CMK (cell line): ENCODE data around the gene SH2D7.

Experiments
- DNase-seq: peaks from one replicate; pipeline ENCODE4 v3.0.0-alpha.2; 2010; ENCODE audit warnings: low read depth

The SH2D7 gene

DNA sequence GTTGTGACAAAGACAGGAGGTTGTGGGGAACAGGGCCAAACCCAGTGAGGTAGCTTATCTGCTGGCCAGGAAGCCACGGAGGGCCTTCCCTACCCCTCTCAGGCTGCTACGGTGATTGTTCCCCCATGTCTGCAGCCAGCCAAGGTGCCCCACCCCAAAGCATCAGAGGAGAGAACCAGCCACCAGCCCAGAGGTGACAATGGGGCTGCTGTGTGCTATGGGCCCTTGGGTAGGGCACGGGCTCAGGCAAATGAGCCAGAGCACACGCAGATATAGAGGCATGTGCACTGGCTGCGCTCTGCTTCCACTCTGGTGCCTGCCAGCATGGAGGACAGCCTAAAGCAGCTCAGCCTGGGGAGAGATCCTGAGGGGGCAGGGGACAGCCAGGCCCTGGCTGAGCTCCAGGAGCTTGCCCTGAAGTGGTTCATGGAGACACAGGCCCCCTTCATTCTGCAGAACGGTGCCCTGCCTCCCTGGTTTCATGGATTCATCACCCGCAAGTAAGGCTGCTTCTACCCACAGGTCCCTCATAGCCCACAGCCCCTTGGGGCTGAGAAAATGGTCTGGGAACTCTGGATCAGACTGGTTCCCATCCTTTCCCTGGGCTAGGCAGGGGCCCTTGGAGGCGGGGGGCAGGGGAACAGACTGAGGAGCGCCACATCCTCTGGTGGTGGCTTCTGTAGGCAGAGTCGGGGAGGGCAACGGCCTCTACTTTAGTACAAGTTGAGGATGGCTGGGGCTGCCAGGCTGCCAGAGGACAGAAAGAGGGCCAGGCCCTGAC, at the start of gene SH2D7:
SH2D7 (plus strand) TSS at position 301 of the 781 bp plus-strand sequence; CDS start at position 325, 24 bp downstream.
- no peak for DNase-seq

DNA sequence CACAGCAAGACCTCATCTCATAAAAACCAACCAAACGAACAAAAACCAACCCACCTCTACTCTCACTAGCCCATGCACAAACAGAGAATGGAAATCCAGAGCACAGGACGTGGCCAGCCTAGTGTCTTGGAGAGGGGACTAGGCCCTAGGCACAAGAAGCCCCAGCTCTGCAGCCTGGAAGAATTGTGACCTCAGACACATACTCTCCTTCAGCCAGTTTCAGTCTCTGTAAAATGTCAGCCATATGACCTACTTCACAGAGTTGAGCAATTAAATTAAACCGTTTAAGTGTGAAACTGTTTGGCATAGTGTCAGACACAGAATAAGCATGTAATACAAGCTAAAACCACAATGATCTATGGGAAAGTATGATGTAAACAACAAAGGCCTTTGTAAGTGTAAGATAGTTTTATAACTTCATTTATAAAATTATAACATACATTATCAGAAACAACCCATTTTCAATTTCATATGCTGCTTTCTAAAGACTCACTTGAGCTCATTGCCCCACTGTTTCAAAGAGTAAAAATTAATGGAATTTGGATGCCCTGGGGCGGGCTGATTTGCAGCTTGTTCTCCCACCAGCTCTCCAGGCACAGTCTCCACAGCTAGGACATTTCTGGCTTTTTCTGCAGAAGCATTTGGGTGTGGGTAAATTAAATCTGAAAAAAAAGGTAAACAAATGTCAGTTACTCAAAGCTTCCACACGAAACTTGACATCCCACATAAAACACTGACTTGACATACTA, 47.8 kb upstream of the SH2D7 start:
- no peak for DNase-seq

DNA sequence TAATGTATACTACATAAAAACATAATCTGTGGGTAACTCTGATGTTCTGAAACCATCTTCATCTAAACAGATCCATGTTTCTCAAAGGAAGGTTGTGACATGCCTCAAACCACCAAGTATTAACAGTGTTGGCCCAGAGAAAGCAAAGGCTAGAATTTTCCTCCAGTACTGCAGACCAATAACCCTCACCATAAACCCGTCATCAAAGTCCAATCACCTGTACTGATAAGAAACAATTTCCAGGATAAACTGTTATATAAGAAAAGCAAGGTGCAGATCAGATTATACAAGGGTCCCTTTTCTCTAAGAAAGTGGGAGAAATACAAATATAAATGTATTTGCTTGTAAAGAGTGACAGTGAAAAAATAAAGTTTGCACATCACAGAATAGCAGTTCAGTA, 47.2 kb upstream of the SH2D7 start:
- no peak for DNase-seq

DNA sequence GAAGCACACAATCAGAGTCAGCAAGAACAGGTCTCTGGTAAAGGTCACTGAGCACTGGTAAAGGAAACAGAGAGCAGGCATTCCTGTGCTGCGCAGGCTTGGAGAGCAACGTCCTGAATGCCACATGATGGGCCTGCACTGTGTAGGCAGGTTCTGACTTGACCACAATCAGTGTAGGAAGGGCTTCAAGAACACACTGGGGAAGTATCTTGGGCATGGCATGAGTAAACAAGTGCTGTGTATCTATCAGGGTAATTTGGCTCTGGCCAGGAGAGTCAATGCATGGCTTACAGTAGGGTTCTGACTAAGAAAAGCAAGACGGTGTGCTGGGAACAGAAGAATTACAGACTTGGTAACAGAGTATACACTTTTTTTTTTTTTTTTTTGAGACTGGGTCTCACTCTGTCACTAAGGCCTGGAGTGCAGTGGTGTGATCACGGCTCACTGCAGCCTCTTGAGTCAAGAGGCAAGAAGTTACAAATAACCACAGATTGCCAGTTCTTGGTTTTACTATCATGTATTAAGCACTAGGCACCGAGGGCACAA, 45.5 kb upstream of the SH2D7 start:
- no peak for DNase-seq

DNA sequence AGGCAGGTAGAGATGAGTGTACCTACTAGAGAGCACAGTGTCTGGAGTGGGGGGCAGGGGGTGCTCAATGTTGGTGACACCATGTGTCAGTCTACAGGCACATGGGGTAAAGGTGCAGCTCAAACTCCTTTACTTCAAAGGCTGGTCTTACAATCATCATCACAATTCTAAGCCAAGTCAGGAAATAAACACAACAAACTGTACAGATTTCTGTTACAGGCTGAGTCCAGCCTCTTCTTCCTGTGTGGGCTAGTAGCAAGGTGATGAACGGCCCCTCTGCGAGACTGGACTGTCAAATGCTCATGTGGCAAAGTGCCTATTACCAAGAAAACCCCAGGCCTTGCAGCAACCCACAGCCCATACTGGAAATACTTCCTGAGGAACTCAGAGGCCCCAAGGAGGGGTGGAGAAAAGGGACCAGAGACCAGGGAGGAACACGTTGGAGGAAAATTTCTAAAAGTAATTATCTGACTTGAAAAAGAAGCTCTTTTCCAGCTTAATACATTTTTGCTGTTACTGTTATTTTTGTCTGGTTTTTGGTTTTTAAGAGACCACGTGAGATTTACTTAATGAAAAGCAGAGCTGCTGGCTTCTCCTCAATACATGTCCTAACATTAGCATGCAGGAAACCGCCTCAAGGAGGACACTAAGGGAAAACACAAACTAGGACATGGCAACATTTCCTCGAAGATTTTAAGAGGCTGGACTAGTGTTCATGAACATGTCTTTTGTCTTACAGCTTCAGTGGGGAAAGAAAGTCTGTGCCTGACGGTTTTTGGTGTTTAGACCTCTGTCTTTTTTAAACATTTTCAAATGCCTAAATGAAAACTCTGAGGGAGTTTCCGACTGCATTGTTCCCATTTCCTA, 44.4 kb upstream of the SH2D7 start:
- no peak for DNase-seq

DNA sequence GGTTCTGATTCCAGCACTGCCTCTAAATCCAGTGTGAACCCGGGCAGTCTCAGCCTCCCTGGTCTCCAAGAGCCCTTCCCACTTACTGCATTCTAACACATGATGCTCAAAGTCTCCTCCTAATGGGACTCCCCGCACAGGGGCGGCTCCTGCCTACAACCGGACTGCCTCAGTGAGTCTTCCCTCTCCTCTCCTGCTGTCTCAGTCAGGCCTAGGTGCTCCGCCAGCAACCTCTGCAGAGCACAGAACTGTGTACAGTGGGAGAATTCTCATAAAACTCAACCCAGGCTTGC, 43.8 kb upstream of the SH2D7 start:
- DNase-seq: no peak

DNA sequence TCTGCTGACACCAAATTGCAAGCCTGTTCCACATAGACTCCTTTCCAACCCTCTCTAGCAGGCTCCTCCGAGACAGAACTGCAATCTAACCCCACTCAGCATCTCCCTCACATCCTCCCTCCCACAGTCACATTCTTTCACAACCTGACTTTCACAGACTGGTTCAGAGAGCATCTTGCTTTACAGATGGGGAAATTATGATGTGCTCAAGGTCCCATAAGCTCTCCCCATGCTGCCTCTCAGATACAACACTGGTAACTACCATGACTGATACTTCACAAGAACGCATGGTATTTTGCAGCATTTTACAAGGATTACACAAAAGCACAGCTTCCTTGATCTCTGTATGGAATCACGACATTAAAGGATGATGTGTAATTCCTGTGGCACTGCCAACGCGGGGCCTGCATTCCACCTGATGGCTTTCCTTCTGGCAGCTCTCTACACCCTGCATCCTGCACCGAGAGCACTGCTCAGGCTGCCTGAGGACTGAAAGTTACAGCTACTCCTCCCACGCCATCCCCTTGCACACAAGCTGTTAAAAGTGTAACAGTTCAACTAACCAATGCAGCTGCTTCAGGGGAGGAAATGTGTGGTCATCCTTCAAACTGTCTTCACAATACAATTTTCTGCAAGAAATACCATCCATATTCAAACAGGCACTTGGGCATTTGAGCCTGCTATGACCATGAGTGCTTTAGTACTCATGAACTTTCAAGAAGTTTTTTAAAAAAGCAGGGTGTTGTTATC, 42.5 kb upstream of the SH2D7 start:
- DNase-seq: no peak

DNA sequence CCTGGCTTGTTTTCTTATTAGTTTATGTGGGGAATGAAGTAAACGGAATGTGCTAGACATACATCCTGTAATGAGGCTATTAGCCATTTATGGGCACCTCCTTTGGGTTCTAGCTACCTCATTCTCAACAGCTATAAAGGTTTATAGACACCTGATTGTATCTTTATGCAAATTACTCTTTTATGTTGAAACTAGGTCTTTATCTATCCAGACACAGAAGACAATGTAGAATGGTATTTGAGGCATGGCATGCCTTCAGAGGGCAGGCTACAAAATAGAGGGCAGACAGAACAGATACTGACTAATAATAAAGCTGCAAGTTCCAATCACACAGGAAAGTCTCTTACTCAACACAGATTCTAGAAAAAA, 41.9 kb upstream of the SH2D7 start:
- DNase-seq: no peak

DNA sequence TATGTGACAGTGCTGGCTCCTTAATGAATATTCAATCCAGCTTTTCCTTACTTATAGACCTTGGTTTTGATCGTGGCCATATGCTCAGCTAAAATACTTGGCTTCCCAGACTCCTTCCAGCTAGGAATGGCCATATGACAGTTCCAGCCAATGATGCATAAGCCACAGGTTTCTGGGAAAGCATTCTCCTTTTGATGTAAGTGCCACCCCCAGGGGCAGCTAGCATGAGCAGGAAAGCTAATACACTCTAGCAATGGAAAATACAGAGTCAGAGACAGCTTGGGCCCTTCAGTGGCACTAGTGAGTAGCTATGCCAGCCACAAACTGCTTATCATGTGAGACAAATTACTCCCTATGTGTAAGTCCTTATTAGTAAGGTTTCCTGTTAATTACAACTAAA, 41.5 kb upstream of the SH2D7 start:
- DNase-seq: no peak

DNA sequence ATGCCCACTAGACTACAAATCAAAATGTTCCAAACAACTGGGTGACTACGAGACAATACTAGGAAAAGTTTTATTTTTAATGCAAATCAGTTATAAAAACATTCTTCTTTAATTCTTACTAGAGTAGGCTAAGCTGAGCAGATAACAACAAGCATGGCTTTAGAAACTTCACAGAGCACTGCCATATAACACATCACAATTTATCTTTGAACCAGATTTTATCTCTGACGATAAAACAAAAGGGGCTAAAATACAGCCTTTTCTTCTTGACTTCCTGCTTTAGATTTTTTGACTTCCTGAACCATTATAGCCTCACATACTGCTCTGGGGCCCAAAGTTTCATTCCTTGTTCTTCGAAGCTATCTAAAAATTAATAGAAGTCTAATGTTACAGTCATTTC, 40.8 kb upstream of the SH2D7 start:
- DNase-seq: no peak

DNA sequence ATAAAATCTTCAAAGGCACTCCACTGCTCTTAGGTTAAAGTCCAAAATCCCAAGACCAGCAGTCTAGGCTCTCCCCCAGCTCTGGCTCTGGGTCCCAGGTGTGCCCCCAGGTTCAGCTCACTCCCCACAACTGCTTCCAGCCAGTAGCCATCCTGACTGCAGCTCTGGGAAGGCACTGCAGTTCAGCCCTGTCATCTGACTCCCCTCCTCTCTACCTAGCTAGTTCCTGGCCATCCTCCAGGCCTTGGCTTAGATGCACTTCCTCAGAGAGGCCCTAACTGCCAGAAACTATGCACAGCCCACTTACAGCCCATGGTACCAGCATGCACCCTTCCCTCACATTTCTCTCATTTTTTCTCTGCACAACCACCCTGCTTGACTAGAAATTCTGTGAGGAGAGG, 40.4 kb upstream of the SH2D7 start:
- DNase-seq: no peak

DNA sequence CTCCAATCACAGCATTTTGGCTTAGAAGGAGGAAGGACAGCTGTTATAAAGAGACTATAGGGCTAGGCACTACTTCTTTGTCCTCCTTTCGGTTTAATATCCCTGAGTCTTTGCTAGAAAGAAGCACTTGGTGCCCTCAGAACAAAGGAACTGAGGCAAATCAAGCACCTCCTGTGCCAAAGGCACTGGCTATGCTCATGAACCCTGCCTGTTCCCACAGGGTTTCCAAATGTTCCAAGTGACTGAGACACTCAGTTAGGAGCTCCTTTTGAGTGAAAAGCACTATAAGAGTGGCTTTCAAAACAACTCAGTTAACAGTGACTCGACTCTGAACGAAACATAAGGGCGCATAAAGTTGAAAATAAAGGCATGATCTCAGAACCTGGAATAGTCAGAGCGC, 39.8 kb upstream of the SH2D7 start:
- DNase-seq: no peak

DNA sequence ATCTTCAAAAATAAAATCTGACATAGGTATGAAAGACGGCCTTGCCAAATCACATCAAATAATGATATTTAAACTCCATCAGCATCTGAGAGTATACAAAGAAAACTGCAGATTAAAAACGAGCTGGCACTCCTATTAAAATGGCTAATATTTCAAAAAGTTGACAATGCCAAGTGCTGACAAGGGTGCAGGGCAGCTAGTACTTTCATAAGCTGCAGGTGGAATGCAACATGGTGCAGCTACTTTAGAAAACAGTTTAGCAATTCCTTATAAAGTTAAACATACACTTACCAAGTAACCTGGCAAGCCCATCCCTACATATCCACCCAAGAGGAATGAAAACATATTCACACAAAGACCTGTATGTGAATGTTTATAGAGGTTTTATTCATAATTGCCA, 37.8 kb upstream of the SH2D7 start:
- DNase-seq: no peak

DNA sequence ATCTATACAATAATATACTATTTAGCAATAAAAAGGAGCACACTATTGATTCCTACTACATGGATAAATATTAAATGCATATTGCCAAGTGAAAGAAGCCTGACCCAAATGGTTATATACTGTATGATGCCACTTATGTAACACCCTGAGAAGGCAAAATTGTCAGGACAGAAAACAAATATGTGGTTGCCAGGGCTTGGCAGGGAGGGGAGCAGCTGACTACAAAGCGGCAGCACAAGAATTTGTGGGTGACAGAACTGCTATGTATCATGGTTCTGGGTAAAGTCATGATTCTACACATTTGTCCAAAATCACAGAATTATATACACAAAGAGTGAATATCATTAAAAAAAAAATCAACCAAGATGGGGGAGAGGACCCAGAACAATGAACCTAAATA, 37.4 kb upstream of the SH2D7 start:
- DNase-seq: no peak

DNA sequence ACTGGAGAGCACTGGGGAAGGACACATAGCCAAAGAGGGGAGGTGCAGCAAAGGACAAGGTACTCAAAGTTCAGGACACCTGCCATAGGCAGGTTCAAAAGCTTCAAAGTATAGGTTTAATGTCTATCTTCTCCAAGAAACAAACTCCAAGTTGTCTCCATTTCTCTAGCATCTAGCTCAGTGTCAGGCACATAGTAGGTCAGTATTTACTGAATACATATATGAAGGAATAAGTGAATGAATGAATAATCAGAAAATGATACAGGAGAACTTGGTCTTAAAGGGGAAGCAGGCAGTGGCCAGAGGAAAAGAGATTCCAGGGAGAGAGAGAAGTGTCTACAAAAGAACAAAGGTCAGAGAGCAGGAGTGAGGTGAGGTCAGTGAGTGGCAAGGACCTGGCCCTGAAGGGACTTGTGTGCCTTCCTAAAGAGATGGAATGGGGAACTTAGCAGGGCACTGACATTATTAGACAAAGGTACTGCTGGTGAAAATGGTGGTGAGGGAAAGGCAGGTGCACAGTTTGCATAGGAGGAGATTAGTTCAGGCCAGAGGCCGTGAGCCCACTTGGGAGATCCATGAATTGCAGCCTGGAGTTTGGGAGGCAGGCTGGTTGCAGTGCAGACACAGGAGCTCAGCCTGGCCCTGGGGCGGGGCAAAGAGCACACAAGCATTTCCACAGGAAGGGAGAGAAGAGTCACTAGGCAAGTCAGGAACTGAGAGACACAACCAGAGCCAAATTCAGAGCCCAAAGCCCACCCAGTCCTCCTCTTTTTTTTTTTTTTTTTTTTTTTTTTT, 36.2 kb upstream of the SH2D7 start:
- no peak for DNase-seq

DNA sequence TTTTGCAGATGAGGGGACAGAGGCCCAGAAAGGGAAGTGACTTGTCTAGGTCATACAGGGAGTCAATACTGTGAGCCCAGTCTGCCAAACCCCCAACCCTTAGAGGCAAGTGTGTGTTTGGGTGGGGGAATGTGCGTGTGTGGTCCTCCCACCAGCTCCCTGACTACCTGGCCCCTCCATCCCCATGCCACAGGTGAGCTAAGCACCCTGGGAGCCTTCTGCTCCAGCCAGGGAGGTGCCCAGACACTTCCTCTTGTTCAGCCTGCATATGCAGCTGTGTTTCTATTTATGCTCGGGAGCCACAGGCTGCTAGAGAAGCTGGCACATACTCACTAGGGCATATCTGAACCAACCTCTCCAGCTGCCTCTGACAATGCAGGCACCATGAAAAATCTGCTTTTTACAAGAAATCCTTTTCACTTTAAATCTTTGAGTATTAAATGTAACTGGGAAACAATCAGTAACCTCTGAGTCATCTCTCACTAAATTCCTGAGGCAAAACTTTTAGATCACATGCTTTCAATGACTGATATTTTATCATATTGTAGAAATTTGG, 35.6 kb upstream of the SH2D7 start:
- DNase-seq: no peak

DNA sequence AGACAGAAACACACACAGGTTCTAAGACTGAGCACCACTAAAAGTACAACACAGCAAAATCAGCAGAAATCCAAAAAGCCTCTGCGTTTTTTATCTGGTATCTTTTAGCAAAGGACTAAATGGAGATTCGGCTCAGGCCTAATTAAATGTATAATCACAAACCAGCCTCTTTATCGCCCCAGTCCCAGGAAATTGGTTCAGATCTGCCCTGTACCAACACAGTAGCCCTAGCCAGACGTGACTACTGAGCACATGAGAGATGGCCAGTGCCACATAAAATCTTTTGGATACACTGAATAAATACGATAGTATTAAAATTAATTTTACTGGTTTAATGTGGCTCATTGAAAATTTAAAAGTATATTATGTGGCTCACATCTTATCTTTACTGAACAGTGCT, 34.6 kb upstream of the SH2D7 start:
- no peak for DNase-seq

DNA sequence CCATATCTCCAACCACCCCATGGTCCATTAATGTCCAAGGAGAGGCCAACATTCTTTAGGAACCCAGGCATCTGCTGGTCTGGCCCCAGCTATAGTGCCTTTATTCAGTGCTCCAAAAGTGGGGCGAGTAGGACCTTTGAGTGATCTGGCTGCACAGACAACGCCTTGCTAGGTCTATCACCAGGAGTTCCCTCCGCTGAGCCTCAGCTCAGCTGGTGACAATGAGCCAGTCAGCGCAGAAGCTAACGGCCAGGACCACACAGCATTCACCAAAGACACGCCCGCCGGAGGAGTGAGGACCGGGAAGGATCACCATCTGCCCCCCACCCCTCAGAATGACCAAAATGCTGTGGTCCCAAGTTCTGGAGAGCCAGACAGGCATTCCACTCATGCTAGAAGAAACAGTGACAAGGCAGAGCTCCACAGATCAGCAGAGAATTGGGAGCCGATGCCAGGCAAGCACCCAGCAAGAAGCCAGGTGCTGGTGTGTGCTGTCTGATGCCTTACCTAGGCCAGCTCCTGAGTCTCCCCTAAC, 33.9 kb upstream of the SH2D7 start:
- no peak for DNase-seq

DNA sequence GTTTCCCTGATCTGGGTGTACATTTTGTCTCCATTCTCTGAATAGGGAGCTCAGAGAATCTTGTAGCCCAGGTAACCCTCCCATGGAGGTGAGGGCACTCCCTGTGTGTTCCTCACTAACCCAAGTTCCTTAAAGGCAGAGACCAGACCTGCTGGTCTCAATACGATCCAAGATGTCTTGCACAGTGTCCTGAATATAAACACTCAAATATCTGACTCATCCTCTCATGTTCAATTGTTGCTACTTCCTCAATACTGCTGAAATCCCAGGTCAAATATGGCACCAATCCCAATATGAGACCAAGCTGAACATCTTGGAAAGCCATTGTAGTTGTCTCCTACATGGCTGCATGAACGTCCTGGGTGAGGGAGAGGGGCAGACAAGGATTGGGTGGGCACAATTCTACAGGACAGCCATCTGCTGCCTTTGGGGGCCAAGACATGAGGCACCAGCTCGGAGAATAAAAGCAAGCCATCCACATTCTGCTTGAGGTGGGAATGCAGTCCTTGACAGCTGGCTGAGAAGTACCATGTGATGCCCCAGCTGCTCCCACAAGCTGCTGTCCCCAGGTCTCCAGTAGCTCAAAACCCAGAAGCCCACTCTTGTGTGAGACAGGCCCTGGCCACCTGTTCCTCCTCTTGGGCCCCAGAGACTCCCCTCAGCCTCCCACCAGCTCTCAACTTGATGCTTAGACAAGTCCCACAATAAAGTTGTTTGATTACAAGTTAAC, 33.1 kb upstream of the SH2D7 start:
- DNase-seq: no peak

DNA sequence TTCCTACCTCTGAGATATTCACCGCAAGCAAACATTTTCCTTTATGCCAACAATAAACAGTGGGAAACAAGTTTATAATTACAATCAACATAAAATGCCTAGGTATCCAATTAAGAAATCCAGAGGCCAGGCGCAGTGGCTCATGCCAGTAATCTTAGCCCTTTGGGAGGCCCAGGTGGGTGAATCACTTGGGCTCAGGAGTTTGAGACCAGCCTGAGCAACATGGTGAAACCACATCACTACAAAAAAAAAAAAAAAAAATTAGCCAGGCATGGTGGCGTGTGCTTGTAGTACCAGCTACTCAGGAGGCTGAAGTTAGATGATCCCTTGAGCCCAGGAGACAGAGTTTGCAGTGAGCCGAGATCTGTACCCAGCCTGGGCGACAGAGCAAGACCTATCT, 32.1 kb upstream of the SH2D7 start:
- DNase-seq: no peak
